Endothelial cell of hepatic sinusoid (primary cell): ENCODE results near the gene ETS1.

Experiments used
- in situ Hi-C: cut with HindIII; loops from 2 replicates; pipeline ENCODE4 v1.10.0; 2017; ENCODE audit warnings: low sequenced_read_pairs

ETS1 gene

GRCh38 chr11:128522055-128522942 lies 65.1 kb downstream of the ETS1 start:
- in situ Hi-C loops, result loop anchor here (5.0 to 10.0 kb wide), 2 partner anchors 55 to 103 kb away; no protein-coding TSS in a partner anchor

GRCh38 chr11:128521682-128522054 lies 65.7 kb downstream of the ETS1 start:
- in situ Hi-C loops, result loop anchor here (5.0 to 10.0 kb wide), 2 partner anchors 56 to 103 kb away; no protein-coding TSS in a partner anchor

GRCh38 chr11:128520888-128521681 lies 66.3 kb downstream of the ETS1 start:
- in situ Hi-C loops, result loop anchor here (5.0 to 10.0 kb wide), 2 partner anchors 56 to 104 kb away; no protein-coding TSS in a partner anchor

- in situ Hi-C loops, result loop anchor here (5.0 to 10.0 kb wide), 2 partner anchors 57 to 104 kb away; no protein-coding TSS in a partner anchor
These were observed 67.0 kb downstream of the ETS1 start for GRCh38 chr11:128520206-128520887.

GRCh38 chr11:128519338-128519737 lies 68.0 kb downstream of the ETS1 start:
- in situ Hi-C loops, result no loop called here

GRCh38 chr11:128518493-128519207 lies 68.7 kb downstream of the ETS1 start:
- in situ Hi-C loops, result no loop called here

GRCh38 chr11:128517451-128518230 lies 69.7 kb downstream of the ETS1 start:
- in situ Hi-C loops, result no loop called here

GRCh38 chr11:128516886-128517285 lies 70.5 kb downstream of the ETS1 start:
- in situ Hi-C loops, result no loop called here

GRCh38 chr11:128515826-128516778 lies 71.3 kb downstream of the ETS1 start:
- in situ Hi-C loops, result no loop called here

GRCh38 chr11:128515086-128515485 lies 72.3 kb downstream of the ETS1 start:
- in situ Hi-C loops, result no loop called here

- in situ Hi-C loops, result no loop called here
These were observed 73.3 kb downstream of the ETS1 start for GRCh38 chr11:128513915-128514681.

- in situ Hi-C loops, result no loop called here
These were observed 74.8 kb downstream of the ETS1 start for GRCh38 chr11:128512474-128512996.

GRCh38 chr11:128511712-128512111 lies 75.6 kb downstream of the ETS1 start:
- in situ Hi-C loops, result no loop called here

- in situ Hi-C loops, result no loop called here
These were observed 77.6 kb downstream of the ETS1 start for GRCh38 chr11:128509621-128510389.

GRCh38 chr11:128508770-128509510 lies 78.4 kb downstream of the ETS1 start:
- in situ Hi-C loops, result no loop called here

- in situ Hi-C loops, result no loop called here
These were observed 79.4 kb downstream of the ETS1 start for GRCh38 chr11:128507936-128508335.
